Measurements from ENCODE around the gene AUTS2.

- no peak for TF ChIP-seq POLR2A (IDR thresholded peaks at IDR 0.05)
- TF ChIP-seq CTCF (IDR thresholded peaks at IDR 0.05): no peak
Measured at GRCh38 chr7:69859342-69859741, 261.1 kb downstream of the AUTS2 start.
